H7 (cell line): ENCODE results near the gene ZNF385B. TPM values are rescaled to one million over a fixed set of nuclear protein-coding genes. Genes with fewer than 3 reads are reported as not detected.

Experiments used
- DNase-seq: peaks from one replicate; pipeline ENCODE4 v3.0.0; 2012
- H3K27me3 ChIP-seq: 2 replicates; pipeline ENCODE4 v1.6.0; 2011; ENCODE audit warnings: mild to moderate bottlenecking, low read length; ENCODE audit not compliant: control insufficient read depth, insufficient read depth
- H3K36me3 ChIP-seq: replicated peaks from 2 replicates; pipeline ENCODE4 v1.5.1; 2011; ENCODE audit warnings: low read length; ENCODE audit not compliant: control insufficient read depth, insufficient read depth
- H3K4me3 ChIP-seq: 2 replicates; pipeline ENCODE4 v1.5.1; 2011; ENCODE audit warnings: low read depth, mild to moderate bottlenecking, control low read depth, low read length, moderate library complexity; ENCODE audit not compliant: insufficient read depth
- total RNA-seq: library from RNA; depleted of rRNA; stranded (reverse); fragments of >200 nt; shearing (Covaris generic); gene quantifications from 2 replicates; pipeline ENCODE4 v1.2.3, GENCODE V29; 2014

Gene ZNF385B
- total RNA-seq, 1 experiment from 2014 or later = 0.90 TPM

GRCh38 chr2:179558010-179558934 lies 303.1 kb downstream of the ZNF385B start:
- Histone ChIP-seq H3K36me3 (no peaks in the 10 kb centered on the region), H3K27me3 (no peaks in the 10 kb centered on the region), H3K4me3 (no peak overlapping the region)
- DNase-seq = no peak

- Histone ChIP-seq H3K4me3 (no peak overlapping the region), H3K27me3 (no peaks in the 10 kb centered on the region), H3K36me3 (no peaks in the 10 kb centered on the region)
- DNase-seq = no peak
Measured at GRCh38 chr2:179556425-179556824, 305.0 kb downstream of the ZNF385B start.

- Histone ChIP-seq H3K27me3 (no peaks in the 10 kb centered on the region), H3K36me3 (no peaks in the 10 kb centered on the region), H3K4me3 (no peak overlapping the region)
- DNase-seq = no peak
Measured at GRCh38 chr2:179555691-179556283, 305.6 kb downstream of the ZNF385B start.

- Histone ChIP-seq H3K27me3 (no peaks in the 10 kb centered on the region), H3K36me3 (no peaks in the 10 kb centered on the region), H3K4me3 (no peak overlapping the region)
- no peak for DNase-seq
Measured at GRCh38 chr2:179554639-179555386, 306.6 kb downstream of the ZNF385B start.

- peaks cover 2% of the 10 kb centered on the region; the same call in 1 of the 2 replicates for H3K27me3 ChIP-seq
- H3K36me3 ChIP-seq = no peaks in the 10 kb centered on the region
- no peak for DNase-seq
- no peak overlapping the region for H3K4me3 ChIP-seq
Measured at GRCh38 chr2:179553382-179553781, 308.0 kb downstream of the ZNF385B start.

GRCh38 chr2:179551539-179552045 lies 309.8 kb downstream of the ZNF385B start:
- Histone ChIP-seq H3K27me3 (peaks cover 2% of the 10 kb centered on the region; the same call in 1 of the 2 replicates), H3K36me3 (no peaks in the 10 kb centered on the region), H3K4me3 (no peak overlapping the region)
- no peak for DNase-seq

- Histone ChIP-seq H3K36me3 (no peaks in the 10 kb centered on the region), H3K27me3 (peaks cover 2% of the 10 kb centered on the region; the same call in 1 of the 2 replicates)
Measured at GRCh38 chr2:179550849-179551248, 310.6 kb downstream of the ZNF385B start.

GRCh38 chr2:179550214-179550613 lies 311.2 kb downstream of the ZNF385B start:
- peak; percentile 16 for DNase-seq
- no peak overlapping the region for H3K4me3 ChIP-seq
- peaks cover 2% of the 10 kb centered on the region; the same call in 1 of the 2 replicates for H3K27me3 ChIP-seq
- no peaks in the 10 kb centered on the region for H3K36me3 ChIP-seq

More at GRCh38 chr2:179550849-179551248, 310.6 kb downstream of the ZNF385B start:
- DNase-seq = no peak
- H3K4me3 ChIP-seq = no peak overlapping the region

GRCh38 chr2:179546656-179547055 lies 314.8 kb downstream of the ZNF385B start:
- no peak overlapping the region for H3K4me3 ChIP-seq
- no peaks in the 10 kb centered on the region for H3K36me3 ChIP-seq
- H3K27me3 ChIP-seq = peaks cover 2% of the 10 kb centered on the region; the same call in 1 of the 2 replicates
- DNase-seq = no peak

GRCh38 chr2:179545024-179545423 lies 316.4 kb downstream of the ZNF385B start:
- Histone ChIP-seq H3K4me3 (no peak overlapping the region), H3K36me3 (no peaks in the 10 kb centered on the region), H3K27me3 (peaks cover 2% of the 10 kb centered on the region; the same call in 1 of the 2 replicates)
- no peak for DNase-seq

GRCh38 chr2:179543361-179543901 lies 318.0 kb downstream of the ZNF385B start:
- Histone ChIP-seq H3K36me3 (no peaks in the 10 kb centered on the region), H3K4me3 (no peak overlapping the region), H3K27me3 (no peaks in the 10 kb centered on the region; the same call in 1 of the 2 replicates)
- no peak for DNase-seq

- Histone ChIP-seq H3K4me3 (no peak overlapping the region), H3K36me3 (no peaks in the 10 kb centered on the region), H3K27me3 (no peaks in the 10 kb centered on the region)
- no peak for DNase-seq
Measured at GRCh38 chr2:179541586-179541985, 319.8 kb downstream of the ZNF385B start.

- Histone ChIP-seq H3K27me3 (no peaks in the 10 kb centered on the region), H3K4me3 (no peak overlapping the region), H3K36me3 (no peaks in the 10 kb centered on the region)
- DNase-seq = no peak
Measured at GRCh38 chr2:179539124-179539511, 322.3 kb downstream of the ZNF385B start.
